Mucosa of descending colon (tissue), 3 donors: ENCODE measurements around the gene TPM1. TPM values are rescaled to one million over a fixed set of nuclear protein-coding genes. Genes with fewer than 3 reads are reported as not detected.
"Not testable (repeated sequence)": the region's sequence is repeated elsewhere in the genome, so short reads cannot be mapped to it uniquely, and the experiment has no call there.

ENCODE experiments used
- ATAC-seq: fragments of 200-7000 bp; cut with Tn5 transposase; one replicate; pipeline ENCODE4 v1.9.1; 2020; ENCODE audit warnings: mild to moderate bottlenecking, moderate library complexity
- DNase-seq, 3 donors: peaks; one replicate each; pipeline ENCODE4 v3.0.0-alpha.2; 2020
- H3K36me3 ChIP-seq: fragments of 200-600 bp; one replicate; pipeline ENCODE4 v1.8.0; 2021; ENCODE audit warnings: low read depth, mild to moderate bottlenecking
- H3K4me1 ChIP-seq: fragments of 200-600 bp; one replicate; pipeline ENCODE4 v1.8.0; 2021; ENCODE audit warnings: low read depth, mild to moderate bottlenecking
- H3K4me3 ChIP-seq: fragments of 200-600 bp; one replicate; pipeline ENCODE4 v1.8.0; 2021; ENCODE audit warnings: mild to moderate bottlenecking
- H3K9me3 ChIP-seq: fragments of 200-600 bp; one replicate; pipeline ENCODE4 v1.8.0; 2021; ENCODE audit warnings: mild to moderate bottlenecking
- intact Hi-C, 2 donors: fragments of 100-400 bp; cut with DNase I in 1 of 2; cut with micrococcal nuclease in 1 of 2; formaldehyde crosslinking; loops; one replicate each; pipeline versions ENCODE4 v1.11.0 to v1.11.1; 2022; cut with DNase I, micrococcal nuclease
- long read RNA-seq, 2 donors: library from polyadenylated mRNA; unstranded; transcript quantifications; one replicate each; pipeline ENCODE4 v2.0.0, GENCODE V29; 2019 to 2021
- total RNA-seq, 3 donors: library from RNA; stranded (reverse); fragmentation: NEBNext Ultra II Directional in 2 of 3; extraction: Animal tissue kit (Norgen Biotek cat#: 25700) in 2 of 3; gene quantifications; one replicate each; pipeline versions ENCODE4 v1.2.1 to v1.2.4, GENCODE V29; 2021 to 2023
- TF ChIP-seq, protein P1 (sequence below): fragments of 200-600 bp; IDR thresholded peaks from one replicate; pipeline ENCODE4 v1.8.0; 2022; ENCODE audit warnings: antibody characterized with exemption, mild to moderate bottlenecking
- donor health status: DM: no; HTN: no; CAD: no; lungs with moderate emphysema.
- donor health status: DM: no; HTN: no; CAD: no.
- donor health status: DM: no; HTN: yes; CAD: no.

The TPM1 gene
- total RNA-seq = 1,000 to 10,000 TPM in 1 of 3 donors, 100 to 1,000 TPM in 2; 613 to 1,704 (median 696) TPM
- long read RNA-seq, donor 1, transcript TPM1-208 (8 exons, 943 nt) = minor isoform, 79 of 2,790 reads
- long read RNA-seq, donor 1, transcript TPM1-220 (9 exons, 977 nt) = minor isoform, 66 of 2,790 reads
- long read RNA-seq, donor 1, transcript TPM1-201 (9 exons, 1,670 nt) = major isoform, 2,179 of 2,790 reads
- long read RNA-seq, donor 1, transcript TPM1-206 (9 exons, 1,717 nt) = minor isoform, 48 of 2,790 reads
- long read RNA-seq, donor 1, partial matches to known transcripts = 175 of 2,790 reads
- long read RNA-seq, donor 1, other reads (novel, unspliced or antisense) = 177 of 2,790 reads
- long read RNA-seq, donor 2, transcript TPM1-201 (9 exons, 1,670 nt) = major isoform, 125 of 615 reads
- long read RNA-seq, donor 2, transcript TPM1-220 (9 exons, 977 nt) = minor isoform, 26 of 615 reads
- long read RNA-seq, donor 2, transcript TPM1-206 (9 exons, 1,717 nt) = minor isoform, 92 of 615 reads
- long read RNA-seq, donor 2, transcript TPM1-208 (8 exons, 943 nt) = minor isoform, 93 of 615 reads
- long read RNA-seq, donor 2, partial matches to known transcripts = 234 of 615 reads
- long read RNA-seq, donor 2, other reads (novel, unspliced or antisense) = 39 of 615 reads

DNA sequence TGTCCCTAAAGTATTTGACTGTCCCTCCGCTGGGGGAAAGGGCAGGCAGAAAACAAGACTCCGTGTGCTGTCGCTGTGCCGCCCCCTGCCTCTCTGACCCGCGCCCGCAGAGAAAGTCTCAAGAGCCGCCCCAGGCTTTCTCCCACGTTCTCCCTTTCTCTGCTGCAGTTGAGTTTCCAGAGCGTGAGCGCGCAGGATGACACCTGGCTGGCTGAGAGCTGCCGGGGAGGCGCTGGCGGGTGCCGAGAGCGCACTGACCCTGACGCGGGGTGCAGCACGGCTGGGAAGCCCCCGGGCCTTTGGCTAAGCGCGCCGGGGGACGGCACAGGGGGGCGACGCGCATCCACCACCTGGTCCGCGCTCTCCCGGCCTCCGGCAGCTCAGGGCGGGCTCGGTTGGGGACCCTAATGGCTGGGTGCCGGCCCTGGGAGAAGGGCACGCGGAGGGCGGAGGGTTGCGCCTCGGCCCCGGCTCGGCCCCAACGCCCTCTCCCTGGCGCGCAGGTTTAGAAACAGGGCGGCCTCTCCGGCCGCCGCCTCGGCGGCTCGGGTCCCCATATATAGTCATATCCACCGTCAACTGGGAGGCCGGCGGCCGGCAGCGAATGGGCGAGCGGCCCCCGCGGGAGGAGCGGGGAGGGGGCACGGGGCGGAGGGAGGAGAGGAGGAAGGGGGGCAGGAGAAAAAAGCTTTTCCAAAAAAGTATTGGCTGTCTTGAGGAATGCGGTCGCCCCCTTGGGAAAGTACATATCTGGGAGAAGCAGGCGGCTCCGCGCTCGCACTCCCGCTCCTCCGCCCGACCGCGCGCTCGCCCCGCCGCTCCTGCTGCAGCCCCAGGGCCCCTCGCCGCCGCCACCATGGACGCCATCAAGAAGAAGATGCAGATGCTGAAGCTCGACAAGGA is at the start of gene TPM1:
Gene TPM1, plus strand, starts transcription at position 774 of the 903 bp plus-strand sequence. Its CDS starts 83 bp downstream, at position 857.
- peaks cover 8% of the 10 kb centered on the region for H3K4me1 ChIP-seq
- TF ChIP-seq, protein P1, sequence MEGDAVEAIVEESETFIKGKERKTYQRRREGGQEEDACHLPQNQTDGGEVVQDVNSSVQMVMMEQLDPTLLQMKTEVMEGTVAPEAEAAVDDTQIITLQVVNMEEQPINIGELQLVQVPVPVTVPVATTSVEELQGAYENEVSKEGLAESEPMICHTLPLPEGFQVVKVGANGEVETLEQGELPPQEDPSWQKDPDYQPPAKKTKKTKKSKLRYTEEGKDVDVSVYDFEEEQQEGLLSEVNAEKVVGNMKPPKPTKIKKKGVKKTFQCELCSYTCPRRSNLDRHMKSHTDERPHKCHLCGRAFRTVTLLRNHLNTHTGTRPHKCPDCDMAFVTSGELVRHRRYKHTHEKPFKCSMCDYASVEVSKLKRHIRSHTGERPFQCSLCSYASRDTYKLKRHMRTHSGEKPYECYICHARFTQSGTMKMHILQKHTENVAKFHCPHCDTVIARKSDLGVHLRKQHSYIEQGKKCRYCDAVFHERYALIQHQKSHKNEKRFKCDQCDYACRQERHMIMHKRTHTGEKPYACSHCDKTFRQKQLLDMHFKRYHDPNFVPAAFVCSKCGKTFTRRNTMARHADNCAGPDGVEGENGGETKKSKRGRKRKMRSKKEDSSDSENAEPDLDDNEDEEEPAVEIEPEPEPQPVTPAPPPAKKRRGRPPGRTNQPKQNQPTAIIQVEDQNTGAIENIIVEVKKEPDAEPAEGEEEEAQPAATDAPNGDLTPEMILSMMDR = no peak
- no peaks in the 10 kb centered on the region for H3K9me3 ChIP-seq
- H3K36me3 ChIP-seq = no peaks in the 10 kb centered on the region
- ATAC-seq (peak; percentile 82), DNase-seq (peak; percentile 84 to 92 (median 86))
- intact Hi-C loops = loop anchor here in 1 of 2 donors (10.0 kb wide), 2 partner anchors 147 to 197 kb away; no protein-coding TSS in a partner anchor
- H3K4me3 ChIP-seq = peak within 1 kb of the TSS; percentile 64

DNA sequence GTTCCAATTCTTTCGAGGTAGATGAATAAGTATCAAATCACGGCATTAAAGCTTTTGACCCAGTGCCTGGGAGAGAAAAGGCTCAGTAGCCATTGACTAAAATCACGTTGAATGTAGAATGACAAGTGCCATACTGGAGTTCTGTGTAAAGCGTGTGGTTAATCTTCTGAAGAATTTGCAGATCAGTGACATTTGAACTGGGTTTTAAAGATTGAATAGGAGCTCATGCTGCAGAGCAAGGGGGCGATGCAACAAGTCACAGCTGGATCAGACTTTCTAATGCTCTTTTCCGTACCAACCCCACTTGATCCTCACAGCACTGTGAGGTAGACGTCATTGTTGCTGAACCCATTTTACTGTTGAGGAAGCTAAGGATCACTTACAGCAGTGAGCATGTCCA is 49.5 kb upstream of the TPM1 start:
- Histone ChIP-seq H3K9me3 (no peaks in the 10 kb centered on the region), H3K4me3 (no peak overlapping the region), H3K4me1 (peaks cover 6% of the 10 kb centered on the region), H3K36me3 (no peaks in the 10 kb centered on the region)
- ATAC-seq (no peak), DNase-seq (no peak)
- intact Hi-C loops = no loop called here
- TF ChIP-seq, protein P1 = no peak

DNA sequence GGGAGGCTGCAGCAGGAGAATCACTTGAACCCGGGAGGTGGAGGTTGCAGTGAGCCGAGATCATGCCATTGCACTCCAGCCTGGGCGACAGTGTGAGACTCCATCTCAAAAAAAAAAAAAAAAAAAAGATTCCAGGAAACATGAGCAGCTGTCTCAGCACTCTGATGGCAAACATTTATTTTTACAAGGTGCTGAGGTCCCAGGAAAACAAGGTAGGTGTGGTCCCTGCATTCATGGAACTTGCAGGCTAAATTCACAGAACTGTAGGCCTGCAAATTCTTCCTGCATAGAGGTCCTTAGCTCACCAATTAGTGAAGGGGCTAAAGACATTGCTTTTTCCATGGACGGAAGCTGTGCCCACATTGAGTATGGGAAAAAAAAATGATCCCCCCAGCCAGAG is 48.9 kb upstream of the TPM1 start:
- H3K9me3 ChIP-seq, intact Hi-C loops, H3K36me3 ChIP-seq, H3K4me3 ChIP-seq, H3K4me1 ChIP-seq: not testable (repeated sequence)
- peak; percentile 70 for ATAC-seq
- peak in 1 of 3 donors; percentile 52 for DNase-seq

DNA sequence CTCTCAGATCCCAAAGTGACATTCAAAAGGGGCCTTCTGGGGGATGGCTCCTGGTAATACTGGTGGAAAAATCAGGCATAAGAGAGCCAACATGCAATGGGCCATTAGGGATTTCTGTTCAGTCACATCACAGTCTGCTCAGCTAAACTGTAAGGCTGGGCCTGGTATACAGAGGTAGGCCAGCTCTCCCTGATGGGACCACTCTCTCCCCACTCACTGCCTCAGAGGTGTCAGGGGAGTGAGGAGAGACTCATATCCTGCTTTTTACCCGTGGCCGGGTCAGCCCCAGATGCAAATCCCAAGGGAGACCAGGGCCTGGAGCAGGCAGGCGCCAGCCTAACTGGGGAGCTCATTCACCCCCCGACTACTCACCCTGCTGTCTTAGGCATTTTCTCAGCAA is 48.1 kb upstream of the TPM1 start:
- intact Hi-C loops = no loop called here
- peaks cover 8% of the 10 kb centered on the region for H3K4me1 ChIP-seq
- no peak for ATAC-seq

DNA sequence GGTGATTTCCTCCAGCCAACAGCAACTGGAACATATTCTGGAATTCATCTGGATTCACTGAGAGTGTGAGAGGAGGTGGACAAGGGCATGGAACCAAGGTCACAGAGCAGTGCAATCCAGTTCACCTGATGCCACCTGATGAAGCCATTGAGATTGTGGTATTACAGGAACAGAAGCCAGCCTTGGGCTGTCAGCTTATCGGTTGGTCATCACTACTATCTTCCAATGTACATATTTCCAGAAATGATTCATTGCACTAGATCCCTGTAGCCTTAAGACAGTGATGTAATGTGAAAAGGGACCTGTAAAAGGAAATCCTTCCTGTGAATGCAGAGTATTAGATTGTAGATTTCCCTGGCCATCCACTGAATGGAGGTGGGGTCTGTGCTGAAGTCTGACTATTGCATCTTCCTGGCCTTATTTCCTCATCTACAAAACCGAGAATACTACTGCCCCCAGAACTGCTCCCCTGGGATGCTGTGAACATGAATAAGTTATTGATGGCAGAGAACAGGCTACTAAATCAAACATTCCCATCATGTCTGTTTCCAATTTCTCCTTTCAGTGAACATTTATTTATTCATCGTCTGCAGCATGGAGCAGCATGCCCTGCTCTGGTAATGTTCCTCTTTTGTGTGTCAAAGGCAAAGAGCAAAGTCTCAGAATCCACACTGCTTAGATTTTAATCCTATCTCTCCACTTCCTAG is 47.4 kb upstream of the TPM1 start:
- DNase-seq (no peak), ATAC-seq (peak; percentile 38)
- Histone ChIP-seq H3K9me3 (no peaks in the 10 kb centered on the region), H3K4me3 (no peak overlapping the region), H3K36me3 (no peaks in the 10 kb centered on the region), H3K4me1 (peaks cover 8% of the 10 kb centered on the region)
- intact Hi-C loops = no loop called here
- TF ChIP-seq, protein P1 = no peak

More for the DNA sequence above, 48.1 kb upstream of the TPM1 start:
- no peaks in the 10 kb centered on the region for H3K36me3 ChIP-seq
- H3K4me3 ChIP-seq = no peak overlapping the region
- H3K9me3 ChIP-seq = no peaks in the 10 kb centered on the region
- TF ChIP-seq, protein P1 = no peak
- DNase-seq = no peak
